Lower leg skin (tissue), 3 donors: Measurements from ENCODE around the gene ECE1.

Experiments used
- POLR2A ChIP-seq, 2 donors: fragments of 450-650 bp; IDR thresholded peaks; one replicate each; pipeline ENCODE4 v1.6.1; 2016 to 2017; ENCODE audit warnings: antibody characterized with exemption in 2 of 2, mild to moderate bottlenecking in 1 of 2, moderate library complexity in 1 of 2
- TF ChIP-seq, protein P1 (sequence below), 3 donors: fragments of 450-650 bp; IDR thresholded peaks; one replicate each; pipeline ENCODE4 v1.5.1; 2016; ENCODE audit warnings: antibody characterized with exemption in 3 of 3, mild to moderate bottlenecking in 3 of 3, moderate library complexity in 2 of 3

- no peak for TF ChIP-seq POLR2A (IDR thresholded peaks at IDR 0.05)
- TF ChIP-seq, protein P1, sequence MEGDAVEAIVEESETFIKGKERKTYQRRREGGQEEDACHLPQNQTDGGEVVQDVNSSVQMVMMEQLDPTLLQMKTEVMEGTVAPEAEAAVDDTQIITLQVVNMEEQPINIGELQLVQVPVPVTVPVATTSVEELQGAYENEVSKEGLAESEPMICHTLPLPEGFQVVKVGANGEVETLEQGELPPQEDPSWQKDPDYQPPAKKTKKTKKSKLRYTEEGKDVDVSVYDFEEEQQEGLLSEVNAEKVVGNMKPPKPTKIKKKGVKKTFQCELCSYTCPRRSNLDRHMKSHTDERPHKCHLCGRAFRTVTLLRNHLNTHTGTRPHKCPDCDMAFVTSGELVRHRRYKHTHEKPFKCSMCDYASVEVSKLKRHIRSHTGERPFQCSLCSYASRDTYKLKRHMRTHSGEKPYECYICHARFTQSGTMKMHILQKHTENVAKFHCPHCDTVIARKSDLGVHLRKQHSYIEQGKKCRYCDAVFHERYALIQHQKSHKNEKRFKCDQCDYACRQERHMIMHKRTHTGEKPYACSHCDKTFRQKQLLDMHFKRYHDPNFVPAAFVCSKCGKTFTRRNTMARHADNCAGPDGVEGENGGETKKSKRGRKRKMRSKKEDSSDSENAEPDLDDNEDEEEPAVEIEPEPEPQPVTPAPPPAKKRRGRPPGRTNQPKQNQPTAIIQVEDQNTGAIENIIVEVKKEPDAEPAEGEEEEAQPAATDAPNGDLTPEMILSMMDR (IDR thresholded peaks at IDR 0.05): no peak
These were observed 10.5 kb upstream of the ECE1 start for GRCh38 chr1:21300774-21301173.
